GM12801 (cell line): ENCODE data around the gene ZSWIM6.

Experiments used
- TF ChIP-seq, protein P1 (sequence below): IDR thresholded peaks from one replicate; pipeline ENCODE4 v1.5.1; 2011; ENCODE audit warnings: control low read depth; ENCODE audit not compliant: insufficient read length; ENCODE audit errors: extremely low read depth

Gene ZSWIM6

DNA sequence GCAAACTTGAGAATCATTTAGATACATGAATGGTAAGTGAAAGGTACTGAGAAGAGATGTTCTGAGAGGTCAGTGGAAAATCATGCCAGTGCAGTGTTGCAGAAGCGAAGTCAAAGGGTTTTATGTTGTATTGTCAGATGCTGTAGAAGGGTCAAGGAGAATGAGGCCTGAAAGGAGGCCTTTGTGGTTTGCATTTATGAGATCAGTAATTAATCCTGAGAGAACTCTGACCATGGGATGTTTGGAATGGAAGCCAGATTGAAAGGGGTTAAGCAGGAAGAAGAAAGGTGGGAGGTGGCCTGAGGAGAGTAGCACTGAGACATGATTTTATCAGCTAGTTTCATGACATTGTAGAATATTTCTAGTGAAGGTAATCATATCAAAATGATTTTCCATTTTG, 97.8 kb downstream of the ZSWIM6 start:
- TF ChIP-seq, protein P1, sequence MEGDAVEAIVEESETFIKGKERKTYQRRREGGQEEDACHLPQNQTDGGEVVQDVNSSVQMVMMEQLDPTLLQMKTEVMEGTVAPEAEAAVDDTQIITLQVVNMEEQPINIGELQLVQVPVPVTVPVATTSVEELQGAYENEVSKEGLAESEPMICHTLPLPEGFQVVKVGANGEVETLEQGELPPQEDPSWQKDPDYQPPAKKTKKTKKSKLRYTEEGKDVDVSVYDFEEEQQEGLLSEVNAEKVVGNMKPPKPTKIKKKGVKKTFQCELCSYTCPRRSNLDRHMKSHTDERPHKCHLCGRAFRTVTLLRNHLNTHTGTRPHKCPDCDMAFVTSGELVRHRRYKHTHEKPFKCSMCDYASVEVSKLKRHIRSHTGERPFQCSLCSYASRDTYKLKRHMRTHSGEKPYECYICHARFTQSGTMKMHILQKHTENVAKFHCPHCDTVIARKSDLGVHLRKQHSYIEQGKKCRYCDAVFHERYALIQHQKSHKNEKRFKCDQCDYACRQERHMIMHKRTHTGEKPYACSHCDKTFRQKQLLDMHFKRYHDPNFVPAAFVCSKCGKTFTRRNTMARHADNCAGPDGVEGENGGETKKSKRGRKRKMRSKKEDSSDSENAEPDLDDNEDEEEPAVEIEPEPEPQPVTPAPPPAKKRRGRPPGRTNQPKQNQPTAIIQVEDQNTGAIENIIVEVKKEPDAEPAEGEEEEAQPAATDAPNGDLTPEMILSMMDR: no peak

DNA sequence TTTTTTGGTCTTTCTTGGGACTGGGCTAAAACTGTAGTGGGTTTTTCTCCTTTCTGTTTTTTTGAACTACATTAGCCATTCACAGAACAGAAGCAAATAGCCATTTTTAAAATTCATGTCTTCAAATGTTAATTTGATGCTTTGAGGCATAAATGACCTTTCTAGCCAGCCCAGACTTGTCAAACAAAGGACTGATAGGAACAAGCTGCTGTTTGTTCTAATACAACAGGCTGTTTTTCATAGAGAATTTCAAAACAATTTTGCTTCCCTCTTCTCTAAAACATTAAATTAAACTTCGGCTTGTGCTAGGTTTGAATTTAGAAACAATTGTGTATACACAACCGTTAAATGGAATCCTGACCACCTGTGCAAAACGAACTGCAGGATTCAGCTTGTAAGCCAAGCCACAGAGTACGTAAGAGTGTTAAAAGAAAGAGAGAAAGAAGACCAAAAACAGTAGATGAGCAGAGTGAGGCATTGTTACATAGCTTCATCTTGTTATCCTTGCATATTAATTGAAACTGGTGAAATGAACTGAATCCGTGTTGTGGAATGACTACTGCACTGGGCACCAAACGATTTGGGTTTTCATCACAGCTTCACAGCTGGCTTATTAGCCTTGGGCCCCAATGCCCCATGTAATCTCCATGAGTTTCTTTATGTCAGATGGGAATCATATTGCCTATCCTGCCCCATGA, 100.0 kb downstream of the ZSWIM6 start:
- TF ChIP-seq, protein P1: no peak

DNA sequence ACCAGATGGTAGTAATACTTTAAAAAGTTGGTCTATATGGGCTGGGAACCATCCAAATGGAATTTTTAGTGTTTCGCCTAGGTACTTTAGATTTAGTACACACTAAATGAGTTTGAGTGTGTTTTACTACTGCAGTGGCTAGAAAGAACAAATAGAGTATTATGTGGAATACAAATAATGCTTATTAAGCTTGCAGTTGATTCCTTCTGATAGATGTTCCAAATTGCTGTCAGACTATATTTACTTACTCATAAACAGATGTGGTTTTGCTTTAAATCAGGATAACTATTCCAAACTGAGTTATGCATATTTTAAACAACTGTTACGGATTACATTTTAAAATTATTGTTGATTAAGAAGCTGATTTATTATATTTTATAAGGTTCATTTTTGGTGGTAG, 103.3 kb downstream of the ZSWIM6 start:
- TF ChIP-seq, protein P1: no peak

DNA sequence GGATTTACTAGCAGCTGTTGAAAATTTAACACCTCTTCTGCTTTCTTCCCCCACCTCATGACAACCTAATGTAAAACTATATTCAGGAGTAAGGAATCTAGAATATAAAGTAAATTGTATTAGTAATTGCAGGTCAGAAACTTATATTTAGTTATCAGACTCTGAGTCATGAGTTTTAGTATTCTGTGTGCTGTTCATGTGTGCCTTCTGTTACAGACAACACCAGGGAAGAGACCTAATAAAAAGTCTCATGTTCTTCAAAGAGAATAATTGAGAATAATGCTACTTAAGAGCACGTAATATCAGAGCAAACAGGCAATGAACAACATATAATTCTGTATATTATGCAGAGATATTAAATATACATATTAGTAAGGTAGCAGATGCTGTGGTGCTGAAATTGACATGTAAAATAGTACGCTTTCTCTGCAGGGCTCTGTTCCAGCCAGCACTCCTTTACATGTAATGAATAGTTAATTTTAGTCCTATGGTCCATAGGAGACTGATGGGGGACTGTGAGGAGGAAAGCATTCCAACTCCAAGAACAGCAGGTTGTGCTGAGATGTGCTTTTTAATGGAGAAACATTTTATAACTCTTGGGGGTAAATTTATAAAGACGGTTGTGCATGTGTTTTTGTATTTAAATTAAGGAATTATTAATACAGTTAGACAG, 106.4 kb downstream of the ZSWIM6 start:
- TF ChIP-seq, protein P1: no peak

DNA sequence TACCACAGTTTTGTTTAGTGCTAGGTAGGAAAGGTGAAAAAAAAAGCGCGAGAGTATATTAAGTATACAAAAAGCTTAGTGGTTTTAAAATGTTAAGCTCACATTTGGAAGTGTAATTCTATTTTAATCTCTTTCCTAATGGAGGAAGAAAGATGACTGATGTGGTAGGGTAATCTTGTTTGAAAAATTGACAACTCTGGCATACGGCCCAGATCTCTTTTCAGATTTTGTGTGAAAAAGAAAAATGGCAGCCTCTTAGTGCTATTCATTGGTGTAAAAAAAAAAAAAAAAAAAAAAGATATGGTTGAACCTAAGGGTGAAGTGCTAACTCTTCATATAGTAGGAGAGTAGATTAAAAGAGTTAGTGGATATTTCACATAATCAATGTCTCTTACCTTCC, 108.0 kb downstream of the ZSWIM6 start:
- TF ChIP-seq, protein P1: no peak

DNA sequence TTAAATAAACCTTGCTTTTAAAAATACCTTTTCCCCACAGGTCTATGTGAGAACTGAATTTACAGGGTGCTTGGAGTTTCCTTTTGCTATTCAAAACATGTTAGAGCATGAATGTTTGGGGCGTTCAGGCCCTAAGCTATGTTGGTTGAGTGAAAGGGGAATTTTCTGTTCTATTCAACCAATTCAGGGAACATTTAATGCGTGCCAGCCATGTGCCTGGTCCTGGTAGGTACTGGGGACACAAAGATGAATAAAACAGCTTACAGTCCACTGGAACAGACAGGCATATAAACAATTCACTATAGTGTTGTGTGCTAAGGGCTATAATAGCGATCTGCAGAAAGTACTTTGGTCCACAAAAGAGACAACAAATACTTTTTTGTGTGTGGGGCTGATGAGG, 108.5 kb downstream of the ZSWIM6 start:
- TF ChIP-seq, protein P1: no peak

DNA sequence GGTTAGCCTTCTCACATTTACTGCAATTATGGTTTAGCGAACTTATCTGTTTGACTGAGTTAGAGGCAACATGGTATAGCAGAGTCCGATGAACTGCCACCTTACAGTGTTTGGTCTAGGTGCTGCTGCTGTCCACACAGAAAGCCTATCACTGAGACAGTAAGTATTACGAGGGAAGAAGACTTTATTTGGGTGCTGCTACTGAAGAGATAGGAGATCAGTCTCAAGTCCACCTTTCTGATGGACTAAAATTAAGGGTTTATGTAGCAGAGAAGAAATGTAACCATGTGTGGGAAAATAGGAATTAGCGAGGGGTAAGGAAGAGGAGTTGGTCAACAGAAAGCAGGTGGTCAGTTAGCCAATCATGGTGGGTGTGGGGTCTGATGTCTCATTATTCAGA, 109.7 kb downstream of the ZSWIM6 start:
- TF ChIP-seq, protein P1: no peak
